ENCODE measurements around the gene DRD5. TPM values are rescaled to one million over a fixed set of nuclear protein-coding genes. Genes with fewer than 3 reads are reported as not detected.

DRD5 gene
- total and polyA plus RNA-seq, 2 donors (not counting 3 experiments of a cell fraction or from before 2014, with no cell fraction given) = not detected

GRCh38 chr4:9832640-9833039 is 51.2 kb downstream of the DRD5 start:
- TF ChIP-seq CTCF (IDR thresholded peaks at IDR 0.05; ENCODE audit: extremely low read depth in 1 of 2, insufficient read depth in 1 of 2, low read depth in 1 of 2, low read length in 2 of 2) (no peak), JUN (IDR thresholded peaks at IDR 0.05; ENCODE audit: borderline replicate concordance, insufficient read depth, insufficient read length, low read depth) (no peak), MAX (IDR thresholded peaks at IDR 0.05; ENCODE audit: insufficient read depth, insufficient read length) (no peak), POLR2AphosphoS5 (IDR thresholded peaks at IDR 0.05; ENCODE audit: insufficient read depth, low read depth, low read length) (no peak), MYC (IDR thresholded peaks at IDR 0.05; ENCODE audit: low read depth, low read length) (no peak), EZH2 (IDR thresholded peaks at IDR 0.05; ENCODE audit: borderline replicate concordance, low read depth, low read length, severe bottlenecking) (no peak), FOS (IDR thresholded peaks at IDR 0.05; ENCODE audit: borderline replicate concordance, insufficient read depth, low read length) (no peak), GATA2 (IDR thresholded peaks at IDR 0.05; ENCODE audit: insufficient read depth, insufficient read length, low read depth, low read length) (no peak), POLR2A (IDR thresholded peaks at IDR 0.05; ENCODE audit: low read depth, low read length) (no peak)
- dilution Hi-C loops (cut with MboI; ENCODE audit: extremely low pct_ligation_motif_present, low sequenced_read_pairs) (no loop called here), intact Hi-C loops (cut with micrococcal nuclease) (no loop called here)
- Histone ChIP-seq H3K27me3 (ENCODE audit: control insufficient read depth in 2 of 2, insufficient read depth in 2 of 2, low read length in 2 of 2) (no peaks in the 10 kb centered on the region), H4K20me1 (replicated peaks; ENCODE audit: control insufficient read depth, extremely low read depth, insufficient read depth, low read length) (no peaks in the 10 kb centered on the region), H3K9me3 (replicated peaks; ENCODE audit: control insufficient read depth, insufficient read depth, low read length) (no peaks in the 10 kb centered on the region), H3K27ac (ENCODE audit: insufficient read depth, low read depth, low read length) (no peak overlapping the region), H3K9me1 (replicated peaks; ENCODE audit: control insufficient read depth, extremely low read depth, insufficient read depth, low read length) (no peaks in the 10 kb centered on the region), H3K9ac (replicated peaks; ENCODE audit: extremely low read depth, insufficient read depth, low read length) (no peak overlapping the region), H3K4me2 (ENCODE audit: insufficient read depth, low read length) (no peak overlapping the region), H3K4me3 (replicated peaks in 1 of 3; ENCODE audit: insufficient read depth in 1 of 3, low read depth in 1 of 3, low read length in 3 of 3) (no peak overlapping the region), H2AFZ (ENCODE audit: low read depth, low read length) (no peak overlapping the region), H3K4me1 (ENCODE audit: control insufficient read depth, extremely low read depth, insufficient read depth, low read length) (no peaks in the 10 kb centered on the region), H3K79me2 (ENCODE audit: control insufficient read depth, insufficient read depth, low read length) (no peaks in the 10 kb centered on the region), H3K36me3 (ENCODE audit: control insufficient read depth in 2 of 2, extremely low read depth in 1 of 2, insufficient read depth in 2 of 2, low read length in 2 of 2) (no peaks in the 10 kb centered on the region)
- CTCF ChIA-PET = no interaction called here
- no TSS peak for BruUV-seq (replicated peaks)
- POLR2A ChIA-PET = no interaction called here
- FAIRE-seq (no peak), DNase-seq (ENCODE audit: low read depth, low spot score) (no peak)

Data from endothelial cell of umbilical vein (primary cell).